ENCODE data around the gene LRRC8C.

LRRC8C gene

GRCh38 chr1:89763649-89763986 lies 130.7 kb downstream of the LRRC8C start:
- DNase-seq (ENCODE audit: low read depth) = no peak

- DNase-seq (ENCODE audit: low read depth) = no peak
Measured at GRCh38 chr1:89765774-89766173, 132.9 kb downstream of the LRRC8C start.

- DNase-seq (ENCODE audit: low read depth) = no peak
Measured at GRCh38 chr1:89767618-89768017, 134.7 kb downstream of the LRRC8C start.

Data from activated T-cell treated with anti-CD3 and anti-CD28 coated beads for 1 hour (primary cell).